ENCODE data around the gene SP140. TPM values are rescaled to one million over a fixed set of nuclear protein-coding genes. Genes with fewer than 3 reads are reported as not detected.

SP140 gene
- total and polyA plus RNA-seq, 8 donors: 0.12 to 1.5 (median 0.34) TPM

GRCh38 chr2:230312638-230313037 is 87.1 kb downstream of the SP140 start:
- WGBS, 2 donors: 87 to 88% methylated on average over 2 of the region's 2 CpGs
- no peak for TF ChIP-seq CTCF (IDR thresholded peaks at IDR 0.05)
- FAIRE-seq: no peak

GRCh38 chr2:230317366-230317765 is 91.8 kb downstream of the SP140 start:
- 81 to 91% methylated on average over 3 of the region's 3 CpGs for WGBS, 2 donors
- no peak for FAIRE-seq

More at GRCh38 chr2:230312638-230313037, 87.1 kb downstream of the SP140 start:
- no peaks in the 10 kb centered on the region for H3K9me3 ChIP-seq
- no peaks in the 10 kb centered on the region for H3K4me1 ChIP-seq
- H3K27me3 ChIP-seq: no peaks in the 10 kb centered on the region
- H3K36me3 ChIP-seq: no peaks in the 10 kb centered on the region
- intact Hi-C loops (cut with DNase I): no loop called here
- ATAC-seq (no peak), DNase-seq (no peak)
- no peak overlapping the region for H3K4me3 ChIP-seq
- H3K27ac ChIP-seq: no peak overlapping the region

GRCh38 chr2:230318190-230319121 is 92.9 kb downstream of the SP140 start:
- intact Hi-C loops (cut with DNase I): no loop called here
- no peaks in the 10 kb centered on the region for H3K36me3 ChIP-seq
- no peaks in the 10 kb centered on the region for H3K27me3 ChIP-seq
- ATAC-seq: no peak
- no peak for FAIRE-seq
- TF ChIP-seq CTCF (IDR thresholded peaks at IDR 0.05): no peak
- DNase-seq: no peak
- no peak overlapping the region for H3K27ac ChIP-seq
- H3K4me3 ChIP-seq: no peak overlapping the region
- WGBS, 2 donors: 72 to 79% methylated on average over 6 of the region's 6 CpGs
- H3K9me3 ChIP-seq: no peaks in the 10 kb centered on the region
- no peaks in the 10 kb centered on the region for H3K4me1 ChIP-seq

More at GRCh38 chr2:230317366-230317765, 91.8 kb downstream of the SP140 start:
- Histone ChIP-seq H3K36me3 (no peaks in the 10 kb centered on the region), H3K4me1 (no peaks in the 10 kb centered on the region), H3K27me3 (no peaks in the 10 kb centered on the region), H3K9me3 (no peaks in the 10 kb centered on the region), H3K4me3 (no peak overlapping the region), H3K27ac (no peak overlapping the region)
- no peak for ATAC-seq
- intact Hi-C loops (cut with DNase I): no loop called here
- peak in 1 of 6 donors; percentile 33 for DNase-seq
- no peak for TF ChIP-seq CTCF (IDR thresholded peaks at IDR 0.05)

GRCh38 chr2:230319211-230319862 is 93.8 kb downstream of the SP140 start:
- intact Hi-C loops (cut with DNase I): no loop called here
- 82 to 88% methylated on average over 5 of the region's 5 CpGs for WGBS, 2 donors
- Histone ChIP-seq H3K36me3 (no peaks in the 10 kb centered on the region), H3K4me3 (no peak overlapping the region), H3K4me1 (no peaks in the 10 kb centered on the region), H3K27ac (no peak overlapping the region), H3K27me3 (no peaks in the 10 kb centered on the region), H3K9me3 (no peaks in the 10 kb centered on the region)
- TF ChIP-seq CTCF (IDR thresholded peaks at IDR 0.05): no peak
- ATAC-seq (peak in 1 of 4 donors; percentile 49), FAIRE-seq (no peak), DNase-seq (no peak)
